Myocyte (in vitro differentiated cells): Measurements from ENCODE around the gene TUBGCP2. TPM values are rescaled to one million over a fixed set of nuclear protein-coding genes. Genes with fewer than 3 reads are reported as not detected.

Experiments
- DNase-seq: peaks from one replicate; pipeline ENCODE4 v3.0.0-alpha.2; 2012; ENCODE audit warnings: low read depth
- total RNA-seq: library from RNA; depleted of rRNA; stranded (reverse); fragments of >200 nt; gene quantifications from 2 replicates; pipeline ENCODE4 v1.2.3, GENCODE V29; 2014

TUBGCP2 gene
- total RNA-seq, 1 donor from 2014 or later, result 71.5 TPM

- DNase-seq, result no peak
Measured at GRCh38 chr10:133280391-133281059, 28.1 kb downstream of the TUBGCP2 start.

- DNase-seq, result no peak
Measured at GRCh38 chr10:133279326-133280226, 29.1 kb downstream of the TUBGCP2 start.

- DNase-seq, result peak; percentile 24
Measured at GRCh38 chr10:133278577-133279265, 30.0 kb downstream of the TUBGCP2 start.

- no peak for DNase-seq
Measured at GRCh38 chr10:133277993-133278576, 30.6 kb downstream of the TUBGCP2 start.

GRCh38 chr10:133277277-133277992, 31.2 kb downstream of the TUBGCP2 start:
- no peak for DNase-seq

GRCh38 chr10:133276435-133277201, 32.1 kb downstream of the TUBGCP2 start, which contains the start of gene ADAM8:
TSS of gene ADAM8 (minus strand) at chr10:133276868. CDS start at chr10:133276817, 51 bp downstream.
- DNase-seq, result no peak

- no peak for DNase-seq
Measured at GRCh38 chr10:133276100-133276434, 32.6 kb downstream of the TUBGCP2 start.

- DNase-seq, result no peak
Measured at GRCh38 chr10:133275684-133276092, 33.0 kb downstream of the TUBGCP2 start.

GRCh38 chr10:133274751-133275683, 33.7 kb downstream of the TUBGCP2 start:
- peak; percentile 44 for DNase-seq

GRCh38 chr10:133273534-133274143, 35.0 kb downstream of the TUBGCP2 start:
- no peak for DNase-seq

GRCh38 chr10:133272964-133273420, 35.7 kb downstream of the TUBGCP2 start:
- DNase-seq, result no peak

- DNase-seq, result no peak
Measured at GRCh38 chr10:133272301-133272963, 36.2 kb downstream of the TUBGCP2 start.

GRCh38 chr10:133271521-133272300, 37.0 kb downstream of the TUBGCP2 start:
- DNase-seq, result no peak

GRCh38 chr10:133270773-133271297, 37.8 kb downstream of the TUBGCP2 start:
- DNase-seq, result no peak

- DNase-seq, result no peak
Measured at GRCh38 chr10:133270204-133270603, 38.5 kb downstream of the TUBGCP2 start.

GRCh38 chr10:133269367-133269766, 39.3 kb downstream of the TUBGCP2 start:
- no peak for DNase-seq

GRCh38 chr10:133268532-133268931, 40.1 kb downstream of the TUBGCP2 start:
- DNase-seq, result no peak
